Uterus (tissue), 4 donors: ENCODE data around the gene ZNF512B. TPM values are rescaled to one million over a fixed set of nuclear protein-coding genes. Genes with fewer than 3 reads are reported as not detected.

ENCODE experiments used
- DNase-seq, 2 donors: peaks; one replicate each; pipeline ENCODE4 v3.0.0-alpha.2; 2019 to 2020
- H3K27ac ChIP-seq, 2 donors: fragments of 200-600 bp; sonication (generic); 1 replicate in 1 of 2; 2 replicates in 1 of 2; pipeline ENCODE4 v1.5.1; 2016 to 2018
- H3K27me3 ChIP-seq, 2 donors: fragments of 200-600 bp; sonication (generic); one replicate each; pipeline ENCODE4 v1.5.1; 2018 to 2019; ENCODE audit warnings: control low read depth in 1 of 2
- H3K36me3 ChIP-seq, 2 donors: fragments of 200-600 bp; sonication (generic); one replicate each; pipeline ENCODE4 v1.5.1; 2019; ENCODE audit warnings: control low read depth in 1 of 2
- H3K4me1 ChIP-seq, 2 donors: fragments of 200-600 bp; sonication (generic); one replicate each; pipeline ENCODE4 v1.5.1; 2018 to 2019; ENCODE audit warnings: control low read depth in 1 of 2
- H3K4me3 ChIP-seq, 2 donors: fragments of 200-600 bp; sonication (generic); 1 replicate in 1 of 2; 2 replicates in 1 of 2; pipeline ENCODE4 v1.5.1; 2018 to 2019; ENCODE audit warnings: mild to moderate bottlenecking in 1 of 2
- H3K9me3 ChIP-seq, 2 donors: fragments of 200-600 bp; sonication (generic); one replicate each; pipeline ENCODE4 v1.5.1; 2019; ENCODE audit warnings: control low read depth in 1 of 2
- CTCF ChIP-seq, 4 experiments: fragments of 200-600 bp in 2 of 4; fragments of 450-650 bp in 2 of 4; sonication (generic) in 2 of 4; IDR thresholded peaks; one replicate each; pipeline ENCODE4 v1.5.1; 2016 to 2019; ENCODE audit warnings: antibody characterized with exemption in 4 of 4, mild to moderate bottlenecking in 2 of 4, moderate library complexity in 1 of 4
- POLR2A ChIP-seq, 2 donors: fragments of 450-650 bp; IDR thresholded peaks; one replicate each; pipeline ENCODE4 v1.6.1; 2016; ENCODE audit warnings: antibody characterized with exemption in 2 of 2, mild to moderate bottlenecking in 1 of 2, moderate library complexity in 1 of 2
- intact Hi-C: fragments of 100-400 bp; cut with DNase I; formaldehyde crosslinking; loops from one replicate; pipeline ENCODE4 v1.15.1; 2023; ENCODE audit warnings: low total_unique reads
- total RNA-seq, 4 donors: library from RNA; depleted of rRNA in 3 of 4; stranded (reverse); fragments of >200 nt in 3 of 4; gene quantifications; one replicate each; pipeline versions ENCODE4 v1.1.0 to v1.2.4, GENCODE V29; 2014 to 2023
- donor health status: DM: yes; HTN: yes; CAD: no.

ZNF512B gene
- total RNA-seq, 4 donors from 2014 or later, result 4.7 to 23.3 (median 17.4) TPM

GRCh38 chr20:63950701-63951397, 18.9 kb downstream of the ZNF512B start:
- Histone ChIP-seq H3K9me3 (no peaks in the 10 kb centered on the region), H3K27ac (peak overlapping the region; percentile 89 to 98), H3K4me3 (peak overlapping the region in 1 of 2 donors; percentile 3), H3K4me1 (peaks cover 13 to 38% of the 10 kb centered on the region in 2 donors), H3K36me3 (no peaks in the 10 kb centered on the region), H3K27me3 (no peaks in the 10 kb centered on the region)
- DNase-seq, result no peak
- intact Hi-C loops, result no loop called here
- TF ChIP-seq CTCF (IDR thresholded peaks at IDR 0.05), result no peak
- TF ChIP-seq POLR2A (IDR thresholded peaks at IDR 0.05), result no peak

GRCh38 chr20:63947638-63948456, 21.9 kb downstream of the ZNF512B start:
- Histone ChIP-seq H3K4me1 (peaks cover 4 to 38% of the 10 kb centered on the region in 2 donors), H3K27me3 (no peaks in the 10 kb centered on the region), H3K4me3 (peak overlapping the region in 1 of 2 donors; percentile 16), H3K9me3 (no peaks in the 10 kb centered on the region), H3K36me3 (no peaks in the 10 kb centered on the region), H3K27ac (peak overlapping the region; percentile 89 to 98)
- DNase-seq, result peak in 1 of 2 donors; percentile 43
- TF ChIP-seq CTCF (IDR thresholded peaks at IDR 0.05), result no peak
- no peak for TF ChIP-seq POLR2A (IDR thresholded peaks at IDR 0.05)
- intact Hi-C loops, result no loop called here

GRCh38 chr20:63946986-63947637, 22.6 kb downstream of the ZNF512B start:
- TF ChIP-seq POLR2A (IDR thresholded peaks at IDR 0.05) (no peak), CTCF (IDR thresholded peaks at IDR 0.05) (no peak)
- H3K27ac ChIP-seq, result peak overlapping the region; percentile 89 to 98
- H3K4me3 ChIP-seq, result no peak overlapping the region
- DNase-seq, result no peak
- intact Hi-C loops, result no loop called here
- H3K9me3 ChIP-seq, result no peaks in the 10 kb centered on the region
- no peaks in the 10 kb centered on the region for H3K27me3 ChIP-seq
- no peaks in the 10 kb centered on the region for H3K36me3 ChIP-seq
- H3K4me1 ChIP-seq, result peaks cover 4 to 33% of the 10 kb centered on the region in 2 donors

- Histone ChIP-seq H3K9me3 (no peaks in the 10 kb centered on the region), H3K4me3 (no peak overlapping the region), H3K4me1 (peaks cover 4 to 26% of the 10 kb centered on the region in 2 donors), H3K27me3 (no peaks in the 10 kb centered on the region), H3K27ac (no peak overlapping the region), H3K36me3 (no peaks in the 10 kb centered on the region)
- intact Hi-C loops, result no loop called here
- TF ChIP-seq POLR2A (IDR thresholded peaks at IDR 0.05), result no peak
- no peak for TF ChIP-seq CTCF (IDR thresholded peaks at IDR 0.05)
- no peak for DNase-seq
These were observed 23.5 kb downstream of the ZNF512B start for GRCh38 chr20:63945921-63946920.
